ENCODE data around the gene CDC25B. TPM values are rescaled to one million over a fixed set of nuclear protein-coding genes. Genes with fewer than 3 reads are reported as not detected.

CDC25B gene
- total and polyA plus RNA-seq, 2 of the 13 experiments (the other 11 are each of a cell fraction or from before 2014, with no cell fraction given): 14.5 to 19.4 TPM

DNA sequence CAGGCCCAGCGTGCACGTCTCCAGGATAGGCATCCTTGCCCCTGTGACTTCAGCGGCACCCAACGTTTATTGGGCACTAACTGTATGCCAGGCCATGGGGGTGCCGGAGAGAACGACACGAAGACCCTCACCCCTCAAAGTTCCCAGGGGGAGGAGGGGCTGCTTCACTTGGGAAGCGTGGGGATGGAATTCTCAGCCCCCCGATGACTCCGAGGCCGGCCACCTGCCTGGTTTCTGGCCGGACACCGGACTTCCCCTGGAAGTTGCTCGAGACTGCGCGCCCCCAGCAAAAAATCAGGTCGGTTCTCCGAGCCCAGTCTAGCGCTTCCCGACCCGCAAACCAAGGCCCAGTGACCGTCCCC is 50.2 kb downstream of the CDC25B start (continued):
- TF ChIP-seq, protein P1, sequence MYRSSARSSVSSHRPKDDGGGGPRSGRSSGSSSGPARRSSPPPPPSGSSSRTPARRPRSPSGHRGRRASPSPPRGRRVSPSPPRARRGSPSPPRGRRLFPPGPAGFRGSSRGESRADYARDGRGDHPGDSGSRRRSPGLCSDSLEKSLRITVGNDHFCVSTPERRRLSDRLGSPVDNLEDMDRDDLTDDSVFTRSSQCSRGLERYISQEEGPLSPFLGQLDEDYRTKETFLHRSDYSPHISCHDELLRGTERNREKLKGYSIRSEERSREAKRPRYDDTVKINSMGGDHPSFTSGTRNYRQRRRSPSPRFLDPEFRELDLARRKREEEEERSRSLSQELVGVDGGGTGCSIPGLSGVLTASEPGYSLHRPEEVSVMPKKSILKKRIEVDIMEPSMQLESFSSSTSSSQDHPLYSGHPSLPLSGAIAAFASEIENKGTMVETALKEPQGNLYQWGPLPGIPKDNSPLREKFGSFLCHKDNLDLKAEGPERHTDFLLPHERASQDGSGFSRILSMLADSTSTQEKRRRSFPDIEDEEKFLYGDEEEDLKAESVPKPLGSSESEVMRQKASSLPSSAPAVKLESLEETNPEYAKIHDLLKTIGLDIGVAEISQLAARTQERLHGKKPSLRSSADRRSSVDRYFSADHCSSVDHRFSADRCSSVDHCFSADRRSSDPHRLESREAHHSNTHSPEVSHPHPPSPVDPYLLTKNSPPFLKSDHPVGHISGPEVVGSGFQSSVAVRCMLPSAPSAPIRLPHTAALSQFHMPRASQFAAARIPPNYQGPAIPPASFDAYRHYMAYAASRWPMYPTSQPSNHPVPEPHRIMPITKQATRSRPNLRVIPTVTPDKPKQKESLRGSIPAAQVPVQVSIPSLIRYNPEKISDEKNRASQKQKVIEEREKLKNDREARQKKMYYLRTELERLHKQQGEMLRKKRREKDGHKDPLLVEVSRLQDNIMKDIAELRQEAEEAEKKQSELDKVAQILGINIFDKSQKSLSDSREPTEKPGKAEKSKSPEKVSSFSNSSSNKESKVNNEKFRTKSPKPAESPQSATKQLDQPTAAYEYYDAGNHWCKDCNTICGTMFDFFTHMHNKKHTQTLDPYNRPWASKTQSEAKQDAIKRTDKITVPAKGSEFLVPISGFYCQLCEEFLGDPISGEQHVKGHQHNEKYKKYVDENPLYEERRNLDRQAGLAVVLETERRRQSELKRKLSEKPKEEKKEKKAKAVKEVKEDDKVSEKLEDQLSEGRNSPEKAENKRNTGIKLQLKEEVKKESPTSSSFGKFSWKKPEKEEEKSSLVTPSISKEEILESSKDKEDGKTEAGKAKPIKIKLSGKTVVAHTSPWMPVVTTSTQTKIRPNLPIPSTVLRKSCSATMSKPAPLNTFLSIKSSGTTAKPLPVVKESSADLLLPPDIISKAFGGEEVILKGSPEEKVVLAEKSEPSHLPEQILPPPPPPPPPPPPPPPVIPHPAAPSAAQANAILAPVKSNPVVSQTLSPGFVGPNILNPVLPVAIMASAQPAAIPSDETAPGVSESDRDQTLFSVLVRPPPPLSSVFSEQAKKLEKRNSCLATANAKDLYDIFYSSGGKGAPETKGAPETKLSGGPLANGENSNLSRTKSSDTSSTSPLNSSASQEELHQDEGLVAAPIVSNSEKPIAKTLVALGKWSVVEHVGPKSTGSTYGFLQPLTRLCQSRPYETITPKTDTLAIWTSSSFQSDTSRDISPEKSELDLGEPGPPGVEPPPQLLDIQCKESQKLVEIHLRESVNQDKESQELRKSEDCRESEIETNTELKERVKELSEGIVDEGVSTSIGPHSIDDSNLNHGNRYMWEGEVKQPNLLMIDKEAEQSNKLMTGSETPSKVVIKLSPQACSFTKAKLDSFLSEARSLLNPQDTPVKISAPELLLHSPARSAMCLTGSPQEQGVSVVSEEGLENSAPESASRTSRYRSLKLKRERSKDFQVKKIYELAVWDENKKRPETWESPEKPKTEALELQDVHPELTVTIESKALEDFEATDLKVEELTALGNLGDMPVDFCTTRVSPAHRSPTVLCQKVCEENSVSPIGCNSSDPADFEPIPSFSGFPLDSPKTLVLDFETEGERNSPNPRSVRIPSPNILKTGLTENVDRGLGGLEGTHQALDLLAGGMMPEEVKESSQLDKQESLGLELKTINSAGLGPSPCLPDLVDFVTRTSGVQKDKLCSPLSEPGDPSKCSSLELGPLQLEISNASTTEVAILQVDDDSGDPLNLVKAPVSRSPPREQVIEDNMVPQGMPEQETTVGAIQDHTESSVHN (CRISPR knock-in tag; IDR thresholded peaks at IDR 0.05): no peak
- TF ChIP-seq HNRNPLL (IDR thresholded peaks at IDR 0.05; ENCODE audit: low read depth, low read length, poor library complexity, severe bottlenecking) (no peak), GMEB1 (CRISPR knock-in tag; IDR thresholded peaks at IDR 0.05; ENCODE audit: borderline replicate concordance) (no peak), HIVEP1 (CRISPR knock-in tag; IDR thresholded peaks at IDR 0.05) (peak; percentile 67; the same call in 1 of the 2 replicates), MED13 (CRISPR knock-in tag; IDR thresholded peaks at IDR 0.05) (no peak; the same call in 1 of the 2 replicates), POLR2AphosphoS2 (IDR thresholded peaks at IDR 0.05; ENCODE audit: low read depth, low read length) (no peak), KLF16 (CRISPR knock-in tag; IDR thresholded peaks at IDR 0.05) (no peak), KAT7 (CRISPR knock-in tag; IDR thresholded peaks at IDR 0.05; ENCODE audit: borderline replicate concordance) (no peak), ZNF326 (CRISPR knock-in tag; IDR thresholded peaks at IDR 0.05; ENCODE audit: borderline replicate concordance) (no peak), ZNF331 (CRISPR knock-in tag; IDR thresholded peaks at IDR 0.05) (no peak; the same call in 1 of the 2 replicates), HNRNPH1 (optimal IDR thresholded peaks at IDR 0.05; ENCODE audit: low read depth, low read length) (no peak), TCF12 (IDR thresholded peaks at IDR 0.05) (no peak), TCF12 (CRISPR knock-in tag; IDR thresholded peaks at IDR 0.05) (peak; percentile 25; the same call in 1 of the 2 replicates), ZNF142 (CRISPR knock-in tag; IDR thresholded peaks at IDR 0.05) (no peak; the same call in 1 of the 2 replicates)

All from HepG2 (cell line).